Effector memory CD8-positive, alpha-beta T cell (primary cell): Measurements from ENCODE around the gene OR1A1.
"Not testable (repeated sequence)": the region's sequence is repeated elsewhere in the genome, so short reads cannot be mapped to it uniquely, and the experiment has no call there.

Source experiments
- ATAC-seq: fragments of 150-1000 bp; cut with Tn5 transposase; replicated peaks from 2 replicates; pipeline ENCODE4 v1.10.0; 2021; ENCODE audit warnings: mild to moderate bottlenecking, moderate library complexity
- DNase-seq, 3 experiments: peaks; one replicate each; pipeline ENCODE4 v3.0.0; 2021
- H3K27ac Mint-ChIP-seq, 2 donors: one replicate each; pipeline ENCODE4 v1.8.0; 2022; ENCODE audit warnings: mild to moderate bottlenecking in 2 of 2, mixed read lengths in 2 of 2, moderate library complexity in 2 of 2
- H3K27me3 Mint-ChIP-seq, 2 donors: one replicate each; pipeline ENCODE4 v1.8.0; 2022; ENCODE audit warnings: mixed read lengths in 2 of 2
- H3K36me3 Mint-ChIP-seq: one replicate; pipeline ENCODE4 v1.8.0; 2022; ENCODE audit warnings: mild to moderate bottlenecking, moderate library complexity, mixed read lengths; ENCODE audit not compliant: insufficient read depth
- H3K4me1 Mint-ChIP-seq, 2 donors: one replicate each; pipeline ENCODE4 v1.8.0; 2022; ENCODE audit warnings: low read depth in 2 of 2, mixed read lengths in 2 of 2
- H3K4me3 Mint-ChIP-seq, 2 donors: one replicate each; pipeline ENCODE4 v1.8.0; 2022; ENCODE audit warnings: mild to moderate bottlenecking in 2 of 2, mixed read lengths in 2 of 2, moderate library complexity in 2 of 2
- H3K9me3 Mint-ChIP-seq, 2 donors: one replicate each; pipeline ENCODE4 v1.8.0; 2022; ENCODE audit warnings: mixed read lengths in 2 of 2

OR1A1 gene

DNA sequence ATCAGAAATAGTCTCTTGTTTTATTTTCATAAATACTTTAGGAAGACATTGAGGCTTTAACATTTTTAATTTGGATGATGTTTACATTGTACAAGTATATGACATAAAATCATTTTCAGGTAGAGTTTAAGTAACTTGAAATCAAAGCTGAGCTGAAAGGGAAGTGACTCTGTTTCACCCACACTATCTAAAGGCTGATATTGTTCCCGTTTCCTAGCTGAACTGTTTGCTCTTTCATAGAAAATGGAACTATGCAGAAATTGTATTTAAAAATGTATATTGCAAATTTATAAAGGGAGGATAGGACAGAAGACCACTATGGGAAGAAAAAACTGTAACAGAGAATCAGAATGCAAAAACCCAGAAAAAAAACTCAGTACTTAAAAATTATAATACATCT, 37.4 kb downstream of the OR1A1 start:
- not testable (repeated sequence) for H3K27ac Mint-ChIP-seq, H3K4me1 Mint-ChIP-seq, H3K4me3 Mint-ChIP-seq, H3K27me3 Mint-ChIP-seq, ATAC-seq, H3K9me3 Mint-ChIP-seq, H3K36me3 Mint-ChIP-seq, DNase-seq

DNA sequence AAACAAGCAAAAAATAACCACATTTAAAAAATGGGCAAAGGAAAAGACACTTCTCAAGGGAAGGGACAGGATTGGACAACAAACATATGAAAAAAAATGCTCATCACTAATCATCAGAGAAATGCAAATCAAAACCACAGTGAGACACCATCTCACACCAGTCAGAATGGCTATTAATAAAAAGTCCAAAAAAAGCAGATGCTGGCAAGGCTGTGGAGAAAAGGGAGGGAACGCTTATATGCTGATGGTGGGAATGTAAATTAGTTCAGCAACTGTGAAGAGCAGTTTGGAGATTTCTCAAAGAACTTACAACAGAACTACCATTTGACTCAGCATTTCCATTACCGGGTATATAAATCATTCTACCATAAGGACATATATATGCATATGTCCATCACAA, 41.5 kb downstream of the OR1A1 start:
- not testable (repeated sequence) for H3K4me1 Mint-ChIP-seq, H3K27ac Mint-ChIP-seq, H3K4me3 Mint-ChIP-seq, DNase-seq, H3K36me3 Mint-ChIP-seq, H3K9me3 Mint-ChIP-seq, ATAC-seq
- peaks cover 7 to 10% of the 10 kb centered on the region in 2 donors for H3K27me3 Mint-ChIP-seq

DNA sequence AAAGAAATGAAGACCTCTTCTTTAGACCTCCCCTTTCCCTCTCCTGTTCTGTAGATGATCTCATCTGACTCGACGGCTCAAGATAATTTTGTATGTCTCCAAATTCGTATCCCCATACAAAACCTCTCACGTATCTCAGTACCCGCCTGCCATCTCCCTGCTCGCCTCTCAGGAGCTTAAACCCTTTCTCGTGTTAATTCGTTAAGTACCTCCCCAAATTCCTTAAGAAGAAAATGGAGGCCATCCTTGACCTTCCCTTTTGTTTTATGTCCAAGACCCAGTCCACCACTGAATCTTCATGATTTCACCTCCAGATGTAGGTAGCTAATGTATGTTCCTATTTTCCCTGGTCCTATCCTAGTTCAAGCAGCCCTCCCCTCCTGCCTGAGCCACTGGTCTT, 49.1 kb downstream of the OR1A1 start:
- ATAC-seq (no peak), DNase-seq (no peak)
- Mint-ChIP-seq H3K27ac (no peak overlapping the region), H3K9me3 (peaks cover 0 to 7% of the 10 kb centered on the region in 2 donors), H3K36me3 (no peaks in the 10 kb centered on the region), H3K4me1 (no peaks in the 10 kb centered on the region), H3K27me3 (peaks cover 35 to 49% of the 10 kb centered on the region in 2 donors), H3K4me3 (no peak overlapping the region)

DNA sequence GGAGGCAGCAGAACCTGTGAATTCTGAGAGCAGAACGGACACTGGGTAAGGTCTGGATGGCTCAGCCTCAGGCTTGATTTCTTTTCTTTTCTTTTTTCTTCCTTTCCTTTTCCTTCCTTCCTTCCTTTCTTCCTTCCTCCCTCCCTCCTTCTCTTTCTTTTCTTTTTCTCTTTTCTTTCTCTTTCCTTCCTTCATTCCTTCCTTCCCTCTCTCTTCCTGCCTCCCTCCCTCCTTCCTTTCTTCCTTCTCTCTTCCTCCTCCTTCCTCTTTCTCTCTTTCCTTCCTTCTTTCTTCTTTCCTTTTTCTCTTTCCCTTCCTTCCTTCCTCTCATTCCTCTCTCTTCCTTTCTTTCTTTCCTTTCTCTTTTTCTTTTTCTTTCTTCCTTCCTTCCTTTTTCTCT, 52.7 kb downstream of the OR1A1 start:
- DNase-seq, result no peak
- Mint-ChIP-seq H3K9me3 (no peaks in the 10 kb centered on the region), H3K27ac (no peak overlapping the region), H3K36me3 (peaks cover 3% of the 10 kb centered on the region), H3K4me1 (no peaks in the 10 kb centered on the region), H3K27me3 (peaks cover 15 to 49% of the 10 kb centered on the region in 2 donors), H3K4me3 (no peak overlapping the region)
- no peak for ATAC-seq

DNA sequence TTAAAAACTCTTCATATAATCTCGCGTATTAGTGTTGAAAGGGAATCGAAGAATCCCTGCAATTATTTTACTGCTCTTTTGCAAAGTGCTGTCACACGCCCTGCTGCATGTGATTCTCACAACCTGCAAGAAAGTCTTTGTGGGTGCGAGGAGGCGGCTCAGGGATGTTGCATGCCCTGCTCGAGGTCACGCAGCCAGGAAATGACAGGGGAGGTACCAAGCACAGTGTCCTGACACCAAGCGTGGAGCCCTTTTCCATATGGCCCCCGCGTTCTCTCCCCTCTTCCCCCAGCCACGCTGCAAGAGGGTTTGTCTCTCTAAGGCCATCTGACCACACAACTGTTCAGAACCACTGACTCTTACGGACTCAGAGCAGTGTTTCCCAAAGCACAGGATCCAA, 53.1 kb downstream of the OR1A1 start:
- no peak overlapping the region for H3K4me3 Mint-ChIP-seq
- no peak for ATAC-seq

More for the DNA sequence above, 53.1 kb downstream of the OR1A1 start:
- no peak for DNase-seq
- Mint-ChIP-seq H3K36me3 (peaks cover 3% of the 10 kb centered on the region), H3K9me3 (no peaks in the 10 kb centered on the region), H3K4me1 (no peaks in the 10 kb centered on the region), H3K27me3 (peaks cover 17 to 50% of the 10 kb centered on the region in 2 donors), H3K27ac (no peak overlapping the region)
